ENCODE data around the gene CDC20. TPM values are rescaled to one million over a fixed set of nuclear protein-coding genes. Genes with fewer than 3 reads are reported as not detected.
A peak's percentile ranks its signal among the peaks of the same experiment; 100 is the strongest.

CDC20 gene
- total RNA-seq, result 1 to 10 TPM in 4 of 5 donors, under 1 TPM in 1; 0.88 to 2.8 (median 1.9) TPM
- 0.68 TPM for total RNA-seq (2013)
- total RNA-seq, result 0.07 to 47.1 (median 0.36) reads per million in 29 experiments

- peak within 1 kb of the TSS; percentile 87 to 88 for H3K27ac Mint-ChIP-seq
- H3K36me3 Mint-ChIP-seq, result peaks cover 19% of the 10 kb centered on the region
- H3K27ac ChIP-seq (ENCODE audit: low read length), result peak within 1 kb of the TSS; percentile 64
- H3K4me1 ChIP-seq (ENCODE audit: control insufficient read depth in 1 of 2, extremely low read depth in 1 of 2, insufficient read depth in 2 of 2, low read length in 2 of 2), result peaks cover 5 to 15% of the 10 kb centered on the region in 2 experiments
- peaks cover 17 to 26% (median 19%) of the 10 kb centered on the region in 3 donors for H3K4me1 Mint-ChIP-seq
- WGBS (ENCODE audit: insufficient coverage), result 4% methylated on average over 55 of the region's 59 CpGs
- peak within 1 kb of the TSS; percentile 59 to 69 for H3K4me3 ChIP-seq (ENCODE audit: control insufficient read depth in 1 of 2, extremely low read depth in 1 of 2, low read length in 1 of 2)
- peak; percentile 98 to 100 (median 100) for ATAC-seq (replicated peaks in 1 of 4)
- ChIA-PET POLR2A (interaction anchor here in 1 of 2 donors (0.6 to 1.6 kb wide), 2 partner anchors 30 to 1853 kb away, joined by 5 to 12 read pairs; partner anchors contain the start of genes MED8 and SZT2), CTCF (interaction anchor here (0.6 to 1.5 kb wide), 7 partner anchors 9 to 132 kb away, joined by 3 to 8 read pairs (median 4); partner anchors contain the start of genes MED8 (in 1 of the 2) and SZT2 (in 1 of the 2))
- DNase-seq, result peak; percentile 93 to 99 (median 96)
- H3K9me3 Mint-ChIP-seq, result no peaks in the 10 kb centered on the region
- no peaks in the 10 kb centered on the region for H3K27me3 Mint-ChIP-seq
- no peaks in the 10 kb centered on the region for H3K9me3 ChIP-seq
- H3K27me3 ChIP-seq (replicated peaks in 1 of 2; ENCODE audit: control insufficient read depth in 2 of 2, extremely low read depth in 1 of 2, insufficient read depth in 2 of 2, low read length in 1 of 2), result no peaks in the 10 kb centered on the region
- H3K4me3 Mint-ChIP-seq, result peak within 1 kb of the TSS; percentile 85 to 87 (median 87)
- peaks cover 7 to 20% of the 10 kb centered on the region in 2 donors for H3K36me3 ChIP-seq (ENCODE audit: control insufficient read depth in 2 of 2, extremely low read depth in 1 of 2, insufficient read depth in 1 of 2, low read length in 1 of 2)
Measured at GRCh38 chr1:43358746-43359693, at the start of gene CDC20. Gene CDC20, plus strand, starts transcription at chr1:43358981. Its CDS starts 235 bp downstream, at chr1:43359216.

DNA sequence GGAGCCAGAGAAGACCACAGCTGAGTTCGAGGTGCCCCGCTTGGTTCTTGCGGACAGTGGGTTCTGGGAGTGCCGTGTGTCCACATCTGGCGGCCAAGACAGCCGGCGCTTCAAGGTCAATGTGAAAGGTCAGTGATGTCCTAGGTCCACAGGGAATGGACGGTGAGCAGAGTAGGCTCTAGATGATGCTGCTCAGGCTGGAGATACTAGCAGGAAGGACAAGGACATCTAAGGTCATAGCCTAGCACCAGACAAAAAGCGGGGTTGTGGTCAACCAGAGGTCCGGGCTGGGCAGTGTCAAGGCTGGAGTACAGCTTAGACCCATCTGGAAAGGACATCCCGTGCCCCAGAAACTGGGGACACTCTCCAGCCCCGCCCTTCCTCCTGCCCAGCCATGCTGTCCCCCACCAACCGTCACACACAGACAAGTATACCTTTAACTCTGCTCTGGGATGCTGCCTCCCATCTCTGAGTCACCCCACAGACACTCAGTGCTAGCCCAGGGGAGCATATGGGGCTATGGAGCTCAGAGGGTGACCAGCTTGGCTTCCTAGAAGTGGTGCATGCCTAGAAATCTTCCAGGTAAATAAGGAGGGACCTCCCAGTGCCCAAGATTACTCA lies 49.3 kb upstream of the CDC20 start:
- POLR2A ChIA-PET, result no interaction called here
- H3K36me3 ChIP-seq (ENCODE audit: control insufficient read depth in 2 of 2, extremely low read depth in 1 of 2, insufficient read depth in 1 of 2, low read length in 1 of 2), result no peaks in the 10 kb centered on the region
- H3K36me3 Mint-ChIP-seq, result no peaks in the 10 kb centered on the region
- no peak overlapping the region for H3K27ac Mint-ChIP-seq
- CTCF ChIA-PET, result no interaction called here
- no peak overlapping the region for H3K27ac ChIP-seq (ENCODE audit: low read length)
- H3K4me1 Mint-ChIP-seq, result no peaks in the 10 kb centered on the region
- H3K4me3 ChIP-seq (ENCODE audit: control insufficient read depth in 1 of 2, extremely low read depth in 1 of 2, low read length in 1 of 2), result no peak overlapping the region
- no peaks in the 10 kb centered on the region for H3K4me1 ChIP-seq (ENCODE audit: control insufficient read depth in 1 of 2, extremely low read depth in 1 of 2, insufficient read depth in 2 of 2, low read length in 2 of 2)
- H3K27me3 ChIP-seq (replicated peaks in 1 of 2; ENCODE audit: control insufficient read depth in 2 of 2, extremely low read depth in 1 of 2, insufficient read depth in 2 of 2, low read length in 1 of 2), result peaks cover 0 to 31% of the 10 kb centered on the region in 2 experiments
- H3K4me3 Mint-ChIP-seq, result no peak overlapping the region
- peaks cover 0 to 5% of the 10 kb centered on the region in 2 donors for H3K27me3 Mint-ChIP-seq
- 83% methylated on average over 13 of the region's 13 CpGs for WGBS (ENCODE audit: insufficient coverage)
- peak in 1 of 4 experiments; percentile 11 for ATAC-seq (replicated peaks in 1 of 4)
- no peaks in the 10 kb centered on the region for H3K9me3 Mint-ChIP-seq
- no peaks in the 10 kb centered on the region for H3K9me3 ChIP-seq
- no peak for DNase-seq

- H3K4me1 Mint-ChIP-seq, result no peaks in the 10 kb centered on the region
- Histone ChIP-seq H3K9me3 (no peaks in the 10 kb centered on the region), H3K27ac (ENCODE audit: low read length) (no peak overlapping the region), H3K4me1 (ENCODE audit: control insufficient read depth in 1 of 2, extremely low read depth in 1 of 2, insufficient read depth in 2 of 2, low read length in 2 of 2) (no peaks in the 10 kb centered on the region), H3K36me3 (ENCODE audit: control insufficient read depth in 2 of 2, extremely low read depth in 1 of 2, insufficient read depth in 1 of 2, low read length in 1 of 2) (no peaks in the 10 kb centered on the region), H3K27me3 (replicated peaks in 1 of 2; ENCODE audit: control insufficient read depth in 2 of 2, extremely low read depth in 1 of 2, insufficient read depth in 2 of 2, low read length in 1 of 2) (peaks cover 0 to 30% of the 10 kb centered on the region in 2 experiments), H3K4me3 (ENCODE audit: control insufficient read depth in 1 of 2, extremely low read depth in 1 of 2, low read length in 1 of 2) (no peak overlapping the region)
- no peaks in the 10 kb centered on the region for H3K9me3 Mint-ChIP-seq
- H3K27ac Mint-ChIP-seq, result no peak overlapping the region
- no peak for DNase-seq
- ChIA-PET POLR2A (no interaction called here), CTCF (interaction anchor here in 1 of 2 donors (0.5 kb wide), 1 partner anchor 437 kb away, joined by 3 read pairs; no protein-coding TSS in a partner anchor)
- no peaks in the 10 kb centered on the region for H3K27me3 Mint-ChIP-seq
- 83% methylated on average over 9 of the region's 9 CpGs for WGBS (ENCODE audit: insufficient coverage)
- H3K36me3 Mint-ChIP-seq, result no peaks in the 10 kb centered on the region
- H3K4me3 Mint-ChIP-seq, result no peak overlapping the region
- no peak for ATAC-seq (replicated peaks in 1 of 4)
Measured at GRCh38 chr1:43311521-43311920, 47.3 kb upstream of the CDC20 start.

DNA sequence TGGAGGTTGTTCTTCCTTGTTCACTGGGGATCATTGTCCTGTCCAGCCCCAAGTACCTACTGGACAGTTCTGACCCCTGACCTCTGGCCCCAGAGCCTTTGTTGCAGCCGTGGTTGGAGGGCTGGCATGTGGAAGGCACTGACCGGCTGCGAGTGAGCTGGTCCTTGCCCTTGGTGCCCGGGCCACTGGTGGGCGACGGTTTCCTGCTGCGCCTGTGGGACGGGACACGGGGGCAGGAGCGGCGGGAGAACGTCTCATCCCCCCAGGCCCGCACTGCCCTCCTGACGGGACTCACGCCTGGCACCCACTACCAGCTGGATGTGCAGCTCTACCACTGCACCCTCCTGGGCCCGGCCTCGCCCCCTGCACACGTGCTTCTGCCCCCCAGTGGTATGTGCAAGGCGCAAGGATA lies 46.6 kb upstream of the CDC20 start:
- CTCF ChIA-PET, result no interaction called here
- ATAC-seq (replicated peaks in 1 of 4), result no peak
- H3K4me3 ChIP-seq (ENCODE audit: control insufficient read depth in 1 of 2, extremely low read depth in 1 of 2, low read length in 1 of 2), result no peak overlapping the region
- Mint-ChIP-seq H3K27me3 (no peaks in the 10 kb centered on the region), H3K4me3 (no peak overlapping the region), H3K27ac (no peak overlapping the region), H3K9me3 (no peaks in the 10 kb centered on the region), H3K4me1 (no peaks in the 10 kb centered on the region), H3K36me3 (no peaks in the 10 kb centered on the region)
- H3K36me3 ChIP-seq (ENCODE audit: control insufficient read depth in 2 of 2, extremely low read depth in 1 of 2, insufficient read depth in 1 of 2, low read length in 1 of 2), result no peaks in the 10 kb centered on the region
- peaks cover 0 to 27% of the 10 kb centered on the region in 2 experiments for H3K27me3 ChIP-seq (replicated peaks in 1 of 2; ENCODE audit: control insufficient read depth in 2 of 2, extremely low read depth in 1 of 2, insufficient read depth in 2 of 2, low read length in 1 of 2)
- H3K4me1 ChIP-seq (ENCODE audit: control insufficient read depth in 1 of 2, extremely low read depth in 1 of 2, insufficient read depth in 2 of 2, low read length in 2 of 2), result no peaks in the 10 kb centered on the region
- H3K9me3 ChIP-seq, result no peaks in the 10 kb centered on the region
- 91% methylated on average over 11 of the region's 19 CpGs for WGBS (ENCODE audit: insufficient coverage)
- DNase-seq, result no peak
- POLR2A ChIA-PET, result no interaction called here
- H3K27ac ChIP-seq (ENCODE audit: low read length), result no peak overlapping the region

- H3K36me3 Mint-ChIP-seq, result no peaks in the 10 kb centered on the region
- no peak overlapping the region for H3K27ac Mint-ChIP-seq
- DNase-seq (no peak), ATAC-seq (replicated peaks in 1 of 4) (no peak)
- Histone ChIP-seq H3K9me3 (no peaks in the 10 kb centered on the region), H3K27ac (ENCODE audit: low read length) (no peak overlapping the region), H3K36me3 (ENCODE audit: control insufficient read depth in 2 of 2, extremely low read depth in 1 of 2, insufficient read depth in 1 of 2, low read length in 1 of 2) (no peaks in the 10 kb centered on the region), H3K4me1 (ENCODE audit: control insufficient read depth in 1 of 2, extremely low read depth in 1 of 2, insufficient read depth in 2 of 2, low read length in 2 of 2) (no peaks in the 10 kb centered on the region), H3K4me3 (ENCODE audit: control insufficient read depth in 1 of 2, extremely low read depth in 1 of 2, low read length in 1 of 2) (no peak overlapping the region), H3K27me3 (replicated peaks in 1 of 2; ENCODE audit: control insufficient read depth in 2 of 2, extremely low read depth in 1 of 2, insufficient read depth in 2 of 2, low read length in 1 of 2) (peaks cover 0 to 20% of the 10 kb centered on the region in 2 experiments)
- H3K27me3 Mint-ChIP-seq, result no peaks in the 10 kb centered on the region
- no peaks in the 10 kb centered on the region for H3K9me3 Mint-ChIP-seq
- no peak overlapping the region for H3K4me3 Mint-ChIP-seq
- no peaks in the 10 kb centered on the region for H3K4me1 Mint-ChIP-seq
- 86% methylated on average over 20 of the region's 24 CpGs for WGBS (ENCODE audit: insufficient coverage)
- POLR2A ChIA-PET, result no interaction called here
- CTCF ChIA-PET, result no interaction called here
Measured at GRCh38 chr1:43312663-43313515, 45.9 kb upstream of the CDC20 start.

GRCh38 chr1:43313771-43314170 lies 45.0 kb upstream of the CDC20 start:
- H3K27ac Mint-ChIP-seq, result no peak overlapping the region
- H3K27me3 Mint-ChIP-seq, result no peaks in the 10 kb centered on the region
- DNase-seq (no peak), ATAC-seq (replicated peaks in 1 of 4) (no peak)
- Histone ChIP-seq H3K9me3 (no peaks in the 10 kb centered on the region), H3K4me3 (ENCODE audit: control insufficient read depth in 1 of 2, extremely low read depth in 1 of 2, low read length in 1 of 2) (no peak overlapping the region), H3K36me3 (ENCODE audit: control insufficient read depth in 2 of 2, extremely low read depth in 1 of 2, insufficient read depth in 1 of 2, low read length in 1 of 2) (no peaks in the 10 kb centered on the region), H3K27ac (ENCODE audit: low read length) (no peak overlapping the region), H3K4me1 (ENCODE audit: control insufficient read depth in 1 of 2, extremely low read depth in 1 of 2, insufficient read depth in 2 of 2, low read length in 2 of 2) (no peaks in the 10 kb centered on the region), H3K27me3 (replicated peaks in 1 of 2; ENCODE audit: control insufficient read depth in 2 of 2, extremely low read depth in 1 of 2, insufficient read depth in 2 of 2, low read length in 1 of 2) (peaks cover 0 to 12% of the 10 kb centered on the region in 2 experiments)
- ChIA-PET POLR2A (no interaction called here), CTCF (no interaction called here)
- no peaks in the 10 kb centered on the region for H3K4me1 Mint-ChIP-seq
- H3K4me3 Mint-ChIP-seq, result no peak overlapping the region
- WGBS (ENCODE audit: insufficient coverage), result 95% methylated on average over 6 of the region's 10 CpGs
- no peaks in the 10 kb centered on the region for H3K36me3 Mint-ChIP-seq
- H3K9me3 Mint-ChIP-seq, result no peaks in the 10 kb centered on the region
